HEK293 (cell line): ENCODE data around the gene KCNIP4.

ENCODE experiments used
- CTCF ChIP-seq: fragments of 450-650 bp; formaldehyde crosslinking; IDR thresholded peaks from 2 replicates; pipeline ENCODE4 v1.5.1; 2016; ENCODE audit warnings: missing biosample characterization, missing genetic modification characterization
- HOXA7 ChIP-seq: sonication (generic); formaldehyde crosslinking; IDR thresholded peaks from 2 replicates; pipeline ENCODE4 v1.8.1; 2022; ENCODE audit warnings: missing genetic modification reagents, borderline replicate concordance
- PRDM2 ChIP-seq: fragments of 450-650 bp; formaldehyde crosslinking; IDR thresholded peaks from 2 replicates; pipeline ENCODE4 v1.5.1; 2016; ENCODE audit warnings: missing biosample characterization, missing genetic modification characterization, borderline replicate concordance
- ZFP3 ChIP-seq: fragments of 450-650 bp; formaldehyde crosslinking; IDR thresholded peaks from 2 replicates; pipeline ENCODE4 v1.5.1; 2016; ENCODE audit warnings: low read depth, missing biosample characterization, missing genetic modification characterization
- ZNF433 ChIP-seq: fragments of 450-650 bp; formaldehyde crosslinking; IDR thresholded peaks from 2 replicates; pipeline ENCODE4 v1.5.1; 2016; ENCODE audit warnings: missing biosample characterization, missing genetic modification characterization, low read depth
- TF ChIP-seq, protein P1 (sequence below): fragments of 450-650 bp; formaldehyde crosslinking; IDR thresholded peaks from 2 replicates; pipeline ENCODE4 v1.5.1; 2016; ENCODE audit warnings: missing biosample characterization, missing genetic modification characterization

- TF ChIP-seq ZFP3 (no peak), CTCF (tag by site-specific recombination) (no peak), PRDM2 (tag by site-specific recombination) (no peak), HOXA7 (CRISPR knock-in tag) (no peak), ZNF433 (no peak)
- TF ChIP-seq, protein P1, sequence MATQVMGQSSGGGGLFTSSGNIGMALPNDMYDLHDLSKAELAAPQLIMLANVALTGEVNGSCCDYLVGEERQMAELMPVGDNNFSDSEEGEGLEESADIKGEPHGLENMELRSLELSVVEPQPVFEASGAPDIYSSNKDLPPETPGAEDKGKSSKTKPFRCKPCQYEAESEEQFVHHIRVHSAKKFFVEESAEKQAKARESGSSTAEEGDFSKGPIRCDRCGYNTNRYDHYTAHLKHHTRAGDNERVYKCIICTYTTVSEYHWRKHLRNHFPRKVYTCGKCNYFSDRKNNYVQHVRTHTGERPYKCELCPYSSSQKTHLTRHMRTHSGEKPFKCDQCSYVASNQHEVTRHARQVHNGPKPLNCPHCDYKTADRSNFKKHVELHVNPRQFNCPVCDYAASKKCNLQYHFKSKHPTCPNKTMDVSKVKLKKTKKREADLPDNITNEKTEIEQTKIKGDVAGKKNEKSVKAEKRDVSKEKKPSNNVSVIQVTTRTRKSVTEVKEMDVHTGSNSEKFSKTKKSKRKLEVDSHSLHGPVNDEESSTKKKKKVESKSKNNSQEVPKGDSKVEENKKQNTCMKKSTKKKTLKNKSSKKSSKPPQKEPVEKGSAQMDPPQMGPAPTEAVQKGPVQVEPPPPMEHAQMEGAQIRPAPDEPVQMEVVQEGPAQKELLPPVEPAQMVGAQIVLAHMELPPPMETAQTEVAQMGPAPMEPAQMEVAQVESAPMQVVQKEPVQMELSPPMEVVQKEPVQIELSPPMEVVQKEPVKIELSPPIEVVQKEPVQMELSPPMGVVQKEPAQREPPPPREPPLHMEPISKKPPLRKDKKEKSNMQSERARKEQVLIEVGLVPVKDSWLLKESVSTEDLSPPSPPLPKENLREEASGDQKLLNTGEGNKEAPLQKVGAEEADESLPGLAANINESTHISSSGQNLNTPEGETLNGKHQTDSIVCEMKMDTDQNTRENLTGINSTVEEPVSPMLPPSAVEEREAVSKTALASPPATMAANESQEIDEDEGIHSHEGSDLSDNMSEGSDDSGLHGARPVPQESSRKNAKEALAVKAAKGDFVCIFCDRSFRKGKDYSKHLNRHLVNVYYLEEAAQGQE (tag by site-specific recombination), result no peak
Measured at GRCh38 chr4:21002286-21002685, 946.3 kb downstream of the KCNIP4 start.
